Neutrophil (primary cell): ENCODE measurements around the gene PRKCE.
A peak's percentile ranks its signal among the peaks of the same experiment; 100 is the strongest.

Experiments used
- H3K27ac ChIP-seq: fragments of 200-600 bp; sonication (generic); 2 replicates; pipeline ENCODE4 v1.5.1; 2016; ENCODE audit warnings: mild to moderate bottlenecking, moderate library complexity
- H3K27me3 ChIP-seq: fragments of 200-600 bp; sonication (generic); 2 replicates; pipeline ENCODE4 v1.6.0; 2016; ENCODE audit warnings: mild to moderate bottlenecking
- H3K36me3 ChIP-seq: fragments of 200-600 bp; sonication (generic); 2 replicates; pipeline ENCODE4 v1.5.1; 2017
- H3K4me1 ChIP-seq, 2 experiments: fragments of 200-600 bp in 1 of 2; sonication (generic) in 1 of 2; 1 replicate in 1 of 2; 2 replicates in 1 of 2; pipeline versions ENCODE4 v1.5.1 to v1.6.1; 2013 to 2016; ENCODE audit warnings: low read depth in 1 of 2, low read length in 1 of 2, mild to moderate bottlenecking in 1 of 2, moderate library complexity in 1 of 2; ENCODE audit not compliant: control insufficient read depth in 1 of 2, insufficient read depth in 1 of 2
- H3K4me3 ChIP-seq, 2 experiments: fragments of 200-600 bp in 1 of 2; sonication (generic) in 1 of 2; 1 replicate in 1 of 2; 2 replicates in 1 of 2; pipeline ENCODE4 v1.5.1; 2013 to 2016; ENCODE audit warnings: low read depth in 1 of 2, low read length in 1 of 2, mild to moderate bottlenecking in 1 of 2, moderate library complexity in 1 of 2
- H3K9me3 ChIP-seq: fragments of 200-600 bp; sonication (generic); 2 replicates; pipeline ENCODE4 v1.5.1; 2016
- TF ChIP-seq, protein P1 (sequence below): fragments of 200-600 bp; sonication (generic); IDR thresholded peaks from 2 replicates; pipeline ENCODE4 v1.5.1; 2016; ENCODE audit warnings: antibody characterized with exemption

The PRKCE gene

DNA sequence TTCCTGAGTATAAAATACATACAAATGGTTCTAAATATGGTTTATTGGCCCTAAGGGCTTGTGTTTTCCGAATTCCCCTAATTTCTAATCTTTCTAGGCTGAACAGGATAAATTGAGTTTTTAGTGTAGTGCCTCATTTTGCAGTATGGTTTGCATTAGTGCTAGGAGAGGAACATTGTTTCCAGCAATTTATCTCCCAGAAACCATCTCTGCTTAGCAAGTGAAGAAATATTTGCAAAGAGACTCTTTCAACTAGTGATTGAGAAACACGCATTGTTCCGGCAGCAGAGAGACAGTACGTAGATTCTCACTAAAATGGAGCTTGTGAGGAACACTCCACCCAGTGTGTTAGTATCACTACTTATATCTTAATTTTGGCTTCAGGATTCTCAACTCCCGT is 468.0 kb downstream of the PRKCE start:
- peaks cover 20 to 35% of the 10 kb centered on the region in 2 experiments for H3K4me1 ChIP-seq
- H3K36me3 ChIP-seq: no peaks in the 10 kb centered on the region
- H3K4me3 ChIP-seq: no peak overlapping the region
- peak overlapping the region; percentile 63 for H3K27ac ChIP-seq
- no peaks in the 10 kb centered on the region for H3K27me3 ChIP-seq
- TF ChIP-seq, protein P1, sequence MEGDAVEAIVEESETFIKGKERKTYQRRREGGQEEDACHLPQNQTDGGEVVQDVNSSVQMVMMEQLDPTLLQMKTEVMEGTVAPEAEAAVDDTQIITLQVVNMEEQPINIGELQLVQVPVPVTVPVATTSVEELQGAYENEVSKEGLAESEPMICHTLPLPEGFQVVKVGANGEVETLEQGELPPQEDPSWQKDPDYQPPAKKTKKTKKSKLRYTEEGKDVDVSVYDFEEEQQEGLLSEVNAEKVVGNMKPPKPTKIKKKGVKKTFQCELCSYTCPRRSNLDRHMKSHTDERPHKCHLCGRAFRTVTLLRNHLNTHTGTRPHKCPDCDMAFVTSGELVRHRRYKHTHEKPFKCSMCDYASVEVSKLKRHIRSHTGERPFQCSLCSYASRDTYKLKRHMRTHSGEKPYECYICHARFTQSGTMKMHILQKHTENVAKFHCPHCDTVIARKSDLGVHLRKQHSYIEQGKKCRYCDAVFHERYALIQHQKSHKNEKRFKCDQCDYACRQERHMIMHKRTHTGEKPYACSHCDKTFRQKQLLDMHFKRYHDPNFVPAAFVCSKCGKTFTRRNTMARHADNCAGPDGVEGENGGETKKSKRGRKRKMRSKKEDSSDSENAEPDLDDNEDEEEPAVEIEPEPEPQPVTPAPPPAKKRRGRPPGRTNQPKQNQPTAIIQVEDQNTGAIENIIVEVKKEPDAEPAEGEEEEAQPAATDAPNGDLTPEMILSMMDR: no peak
- no peaks in the 10 kb centered on the region for H3K9me3 ChIP-seq

DNA sequence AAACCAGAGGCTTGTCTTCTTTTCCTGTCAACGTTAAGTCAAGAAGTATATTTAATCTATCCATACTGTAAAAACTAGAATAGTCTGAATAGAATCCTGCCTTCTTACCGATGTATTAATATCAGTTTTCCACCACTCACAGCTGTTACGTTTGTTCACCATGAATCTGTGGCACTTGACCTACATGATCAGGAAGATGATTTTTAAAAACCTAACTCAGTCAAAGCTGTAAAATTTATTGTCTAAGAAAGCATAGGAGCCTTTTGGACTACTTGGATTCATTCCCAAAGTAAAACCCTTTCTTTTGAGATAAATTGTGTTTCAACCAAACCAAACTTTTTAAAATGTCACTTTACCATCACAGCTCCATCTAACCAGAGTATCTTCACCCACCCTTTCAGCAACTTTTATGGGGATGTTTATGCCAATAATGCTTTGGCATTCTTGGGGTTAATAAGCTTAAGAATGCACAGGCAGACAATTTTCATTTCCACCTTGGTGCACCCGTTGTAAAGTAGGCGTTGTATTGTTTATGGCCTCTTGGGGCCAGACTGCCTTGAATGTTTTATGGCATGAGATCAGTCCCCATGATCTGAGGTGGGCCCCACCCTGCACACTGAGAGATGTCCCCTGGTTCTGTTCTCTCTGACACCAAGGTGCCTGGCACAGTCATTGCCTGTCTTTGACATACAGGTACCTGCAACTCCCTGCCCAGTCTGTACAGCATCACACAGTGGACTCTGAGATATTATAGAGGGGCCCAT is 469.5 kb downstream of the PRKCE start:
- H3K4me1 ChIP-seq: peaks cover 20 to 28% of the 10 kb centered on the region in 2 experiments
- H3K36me3 ChIP-seq: no peaks in the 10 kb centered on the region
- TF ChIP-seq, protein P1: no peak

DNA sequence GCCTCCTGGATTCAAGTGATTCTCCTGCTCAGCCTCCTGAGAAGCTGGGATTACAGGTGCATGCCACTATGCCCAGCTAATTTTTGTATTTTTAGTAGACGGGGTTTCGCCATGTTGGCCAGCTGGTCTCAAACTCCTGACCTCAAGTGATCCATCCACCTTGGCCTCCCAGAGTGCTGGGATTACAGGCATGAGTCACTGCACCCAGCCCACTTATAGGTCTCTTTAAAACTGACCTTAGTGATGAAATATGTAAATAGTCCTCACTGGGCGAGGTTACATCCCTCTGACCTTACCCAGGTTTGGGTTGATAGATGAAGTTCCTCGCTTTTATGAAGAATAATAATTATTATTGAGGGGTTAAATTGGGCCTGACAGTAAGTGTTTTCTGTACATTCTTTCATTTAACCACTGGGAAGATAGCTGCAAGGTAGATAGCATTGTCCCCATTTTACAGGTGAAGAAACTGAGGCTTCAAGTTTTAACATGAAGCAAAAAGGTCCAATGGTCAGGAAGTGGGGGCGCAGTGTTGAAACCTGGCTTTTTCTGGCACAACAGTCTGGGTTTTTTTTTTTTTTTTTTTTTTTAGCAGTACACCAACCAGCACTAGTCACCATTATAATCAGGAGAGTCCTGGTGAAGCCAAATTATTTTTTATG is 471.0 kb downstream of the PRKCE start:
- TF ChIP-seq, protein P1: no peak
- peaks cover 20 to 28% of the 10 kb centered on the region in 2 experiments for H3K4me1 ChIP-seq

More for the DNA sequence above, 469.5 kb downstream of the PRKCE start:
- Histone ChIP-seq H3K27me3 (no peaks in the 10 kb centered on the region), H3K27ac (no peak overlapping the region), H3K4me3 (no peak overlapping the region), H3K9me3 (no peaks in the 10 kb centered on the region)

DNA sequence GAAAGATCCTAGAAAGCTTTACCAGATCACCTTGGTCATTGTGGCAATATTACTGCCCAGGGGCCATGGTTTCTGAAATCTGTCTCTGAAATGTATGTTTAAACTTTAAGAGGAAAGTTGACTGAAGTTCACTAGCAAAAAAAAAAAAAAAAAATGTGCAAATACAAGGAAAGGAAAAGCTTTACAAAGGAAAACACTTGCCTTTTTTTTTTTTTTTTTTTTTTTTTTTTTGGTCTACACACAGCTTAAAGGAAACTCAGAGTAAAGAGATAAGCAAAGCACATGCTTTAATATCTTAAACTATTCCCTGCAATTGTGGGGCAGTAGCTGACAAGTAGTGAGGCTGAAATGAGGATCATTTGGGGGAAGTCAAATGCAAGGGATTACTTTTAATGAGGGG is 471.5 kb downstream of the PRKCE start:
- Histone ChIP-seq H3K4me3 (no peak overlapping the region), H3K27ac (no peak overlapping the region), H3K36me3 (no peaks in the 10 kb centered on the region), H3K4me1 (peaks cover 20 to 28% of the 10 kb centered on the region in 2 experiments), H3K9me3 (no peaks in the 10 kb centered on the region), H3K27me3 (no peaks in the 10 kb centered on the region)
- TF ChIP-seq, protein P1: no peak

More for the DNA sequence above, 471.0 kb downstream of the PRKCE start:
- Histone ChIP-seq H3K4me3 (no peak overlapping the region), H3K27ac (no peak overlapping the region), H3K9me3 (no peaks in the 10 kb centered on the region), H3K27me3 (no peaks in the 10 kb centered on the region), H3K36me3 (no peaks in the 10 kb centered on the region)

DNA sequence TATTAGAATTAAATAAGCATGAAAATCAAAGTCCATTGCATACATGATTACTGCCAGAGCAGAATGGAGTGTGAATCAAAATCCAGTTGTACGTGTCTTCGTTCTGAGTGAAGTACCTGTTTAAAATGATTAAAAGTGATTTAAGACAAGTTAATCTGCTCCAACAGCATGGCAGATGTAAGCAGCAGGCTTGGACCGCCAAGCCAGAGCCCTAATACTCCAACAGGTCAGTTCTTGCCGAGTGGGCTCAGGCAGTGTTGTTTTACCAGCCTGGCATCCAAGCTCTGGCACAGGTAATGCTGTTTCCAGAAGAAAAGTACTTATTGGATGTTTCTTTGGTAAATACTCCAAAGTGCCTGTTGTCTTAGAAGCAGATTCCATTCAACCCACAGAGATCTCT is 474.3 kb downstream of the PRKCE start:
- TF ChIP-seq, protein P1: no peak
- Histone ChIP-seq H3K27ac (no peak overlapping the region), H3K4me1 (peaks cover 0 to 5% of the 10 kb centered on the region in 2 experiments), H3K9me3 (no peaks in the 10 kb centered on the region), H3K36me3 (no peaks in the 10 kb centered on the region), H3K27me3 (no peaks in the 10 kb centered on the region), H3K4me3 (no peak overlapping the region)
